Measurements from ENCODE around the gene DELE1.

DNA sequence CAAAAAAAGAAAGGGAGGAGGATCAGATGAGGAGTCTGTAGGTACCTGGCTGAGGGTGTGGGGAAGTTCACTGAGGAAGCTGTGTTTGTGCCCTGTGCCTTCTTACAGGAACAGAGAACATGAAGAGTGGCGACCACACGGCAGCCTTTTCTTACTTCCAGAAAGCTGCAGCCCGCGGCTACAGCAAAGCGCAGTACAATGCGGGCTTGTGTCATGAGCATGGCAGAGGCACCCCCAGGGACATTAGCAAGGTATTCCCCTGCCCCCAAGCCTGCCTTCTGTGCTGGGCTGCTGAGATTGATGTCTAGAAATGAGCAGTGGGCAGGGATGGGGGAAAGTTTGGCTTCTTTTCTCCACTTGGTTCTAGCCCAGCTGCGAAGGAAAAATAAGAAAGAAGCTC is 9.5 kb downstream of the DELE1 start:
- no peak for TF ChIP-seq CTCF (IDR thresholded peaks at IDR 0.05)
- TF ChIP-seq POLR2A (IDR thresholded peaks at IDR 0.05) = no peak
- no peak for TF ChIP-seq POLR2AphosphoS5 (IDR thresholded peaks at IDR 0.05)

All from prostate gland (tissue), 2 donors.